H1 (cell line): ENCODE measurements around the gene PIGU. TPM values are rescaled to one million over a fixed set of nuclear protein-coding genes. Genes with fewer than 3 reads are reported as not detected.
"Not testable (repeated sequence)": the region's sequence is repeated elsewhere in the genome, so short reads cannot be mapped to it uniquely, and the experiment has no call there.

ENCODE experiments used
- CTCF ChIA-PET: fragments of 300-600 bp; sonication (Branson Sonifier 250); formaldehyde crosslinking; loops from one replicate; lab custom pipeline; 2021; ENCODE audit not compliant: partially characterized antibody; lab: Charles Lee
- POLR2A ChIA-PET: fragments of 300-600 bp; sonication (Branson Sonifier 250); formaldehyde crosslinking; loops from one replicate; lab custom pipeline; 2021; ENCODE audit warnings: inconsistent platforms; ENCODE audit not compliant: partially characterized antibody; lab: Charles Lee
- DNase-seq, 2 experiments: peaks; one replicate each; pipeline versions ENCODE4 v3.0.0 to v3.0.0-alpha.2; 2010 to 2022; ENCODE audit warnings: low spot score in 2 of 2, low read depth in 1 of 2, mixed read lengths in 1 of 2
- FAIRE-seq: peaks from 2 replicates; lab custom pipeline; 2011; peaks lifted over from hg19 to GRCh38; lab: Jason Lieb, UNC
- H2AFZ ChIP-seq: 2 replicates; pipeline ENCODE4 v1.8.1; 2012; ENCODE audit warnings: low read length, inconsistent platforms
- H2AK5ac ChIP-seq: 2 replicates; pipeline ENCODE4 v1.6.1; 2013; ENCODE audit warnings: low read depth, low read length
- H2BK120ac ChIP-seq: replicated peaks from 2 replicates; pipeline ENCODE3; 2013; ENCODE audit warnings: low read depth, low read length, inconsistent platforms
- H2BK12ac ChIP-seq: 2 replicates; pipeline ENCODE4 v1.6.1; 2013; ENCODE audit warnings: low read depth, low read length
- H2BK15ac ChIP-seq: 2 replicates; pipeline ENCODE4 v1.6.1; 2013; ENCODE audit warnings: low read length
- H2BK20ac ChIP-seq: 2 replicates; pipeline ENCODE4 v1.6.1; 2013; ENCODE audit warnings: low read length
- H2BK5ac ChIP-seq: 2 replicates; pipeline ENCODE4 v1.6.1; 2013; ENCODE audit warnings: low read depth, low read length
- H3K14ac ChIP-seq: 2 replicates; pipeline ENCODE4 v1.6.1; 2013; ENCODE audit warnings: inconsistent platforms; ENCODE audit not compliant: insufficient read length
- H3K18ac ChIP-seq: 2 replicates; pipeline ENCODE4 v1.6.1; 2013; ENCODE audit warnings: low read length; ENCODE audit errors: extremely low read depth
- H3K23ac ChIP-seq: 2 replicates; pipeline ENCODE4 v1.6.1; 2013; ENCODE audit warnings: inconsistent platforms; ENCODE audit not compliant: insufficient read length
- H3K23me2 ChIP-seq: 2 replicates; pipeline ENCODE4 v1.6.1; 2013; ENCODE audit warnings: low read depth, low read length
- H3K27ac ChIP-seq: 2 replicates; pipeline ENCODE4 v1.6.1; 2011; ENCODE audit warnings: low read depth, low read length, inconsistent platforms
- H3K27me3 ChIP-seq, 4 experiments: replicated peaks in 1 of 4; 1 replicate in 1 of 4; 2 replicates in 3 of 4; pipeline versions ENCODE4 v1.6.1 to v1.8.1; 2011 to 2013; ENCODE audit warnings: low read length in 3 of 4, mild to moderate bottlenecking in 3 of 4, inconsistent platforms in 2 of 4, mixed read lengths in 2 of 4, moderate library complexity in 1 of 4; ENCODE audit not compliant: control insufficient read depth in 3 of 4, insufficient read depth in 3 of 4; ENCODE audit errors: extremely low read depth in 1 of 4
- H3K36me3 ChIP-seq, 4 experiments: 2 replicates each; pipeline versions ENCODE4 v1.6.1 to v1.8.1; 2011 to 2013; ENCODE audit warnings: mild to moderate bottlenecking in 4 of 4, low read length in 3 of 4, moderate library complexity in 2 of 4, control low read depth in 1 of 4, inconsistent platforms in 1 of 4; ENCODE audit not compliant: insufficient read depth in 4 of 4, control insufficient read depth in 2 of 4
- H3K4ac ChIP-seq: replicated peaks from 2 replicates; pipeline ENCODE3; 2013; ENCODE audit warnings: low read length, low read depth, mixed read lengths, inconsistent platforms; ENCODE audit not compliant: insufficient read length
- H3K4me1 ChIP-seq, 4 experiments: replicated peaks in 1 of 4; 1 replicate in 1 of 4; 2 replicates in 3 of 4; pipeline versions ENCODE4 v1.6.1 to v1.8.1; 2011 to 2013; ENCODE audit warnings: low read length in 3 of 4, inconsistent platforms in 2 of 4, mixed read lengths in 1 of 4; ENCODE audit not compliant: insufficient read depth in 4 of 4, control insufficient read depth in 3 of 4
- H3K4me2 ChIP-seq, 2 experiments: 2 replicates each; pipeline versions ENCODE4 v1.6.1 to v1.8.1; 2011 to 2013; ENCODE audit warnings: low read depth in 2 of 2, low read length in 2 of 2, control low read depth in 1 of 2, inconsistent platforms in 1 of 2, mild to moderate bottlenecking in 1 of 2; ENCODE audit not compliant: insufficient read depth in 1 of 2
- H3K4me3 ChIP-seq, 4 experiments: fragments of 200-600, 300-600 bp in 1 of 4; sonication (generic), shearing (Covaris generic), sonication (Bioruptor Twin) in 1 of 4; 2 replicates each; pipeline versions ENCODE4 v1.5.1 to v1.8.1; 2011 to 2016; ENCODE audit warnings: low read length in 4 of 4, low read depth in 3 of 4, control low read depth in 2 of 4, inconsistent platforms in 2 of 4, mild to moderate bottlenecking in 2 of 4, mixed read lengths in 1 of 4, moderate library complexity in 1 of 4; ENCODE audit not compliant: insufficient read depth in 2 of 4; ENCODE audit errors: extremely low read depth in 1 of 4
- H3K56ac ChIP-seq: replicated peaks from 2 replicates; pipeline ENCODE3; 2013; ENCODE audit warnings: low read depth, mild to moderate bottlenecking, mixed read lengths, low read length, inconsistent platforms; ENCODE audit not compliant: insufficient read length
- H3K79me1 ChIP-seq: 2 replicates; pipeline ENCODE4 v1.6.1; 2013; ENCODE audit warnings: low read depth, low read length, control low read depth
- H3K79me2 ChIP-seq, 2 experiments: 2 replicates each; pipeline versions ENCODE4 v1.6.1 to v1.8.1; 2012 to 2013; ENCODE audit warnings: low read length in 2 of 2, mild to moderate bottlenecking in 2 of 2, inconsistent platforms in 1 of 2; ENCODE audit not compliant: insufficient read depth in 2 of 2, control insufficient read depth in 1 of 2
- H3K9ac ChIP-seq, 4 experiments: replicated peaks in 1 of 4; 1 replicate in 1 of 4; 2 replicates in 3 of 4; pipeline versions ENCODE4 v1.6.1 to v1.8.1; 2011 to 2013; ENCODE audit warnings: low read depth in 3 of 4, low read length in 3 of 4, control low read depth in 2 of 4, mild to moderate bottlenecking in 2 of 4, moderate library complexity in 2 of 4, inconsistent platforms in 1 of 4; ENCODE audit errors: extremely low read depth in 1 of 4
- H3K9me3 ChIP-seq, 2 experiments: 2 replicates each; pipeline versions ENCODE4 v1.6.1 to v1.8.1; 2012 to 2013; ENCODE audit warnings: mild to moderate bottlenecking in 2 of 2, moderate library complexity in 2 of 2, control low read depth in 1 of 2, inconsistent platforms in 1 of 2, low read depth in 1 of 2, low read length in 1 of 2, mixed read lengths in 1 of 2; ENCODE audit not compliant: insufficient read depth in 2 of 2
- H4K20me1 ChIP-seq, 2 experiments: replicated peaks in 1 of 2; 2 replicates each; pipeline versions ENCODE3 to v1.8.1; 2011 to 2013; ENCODE audit warnings: inconsistent platforms in 2 of 2, low read length in 2 of 2, mild to moderate bottlenecking in 1 of 2; ENCODE audit not compliant: insufficient read depth in 2 of 2, control insufficient read depth in 1 of 2
- H4K5ac ChIP-seq: 2 replicates; pipeline ENCODE4 v1.6.1; 2013; ENCODE audit warnings: low read length, low read depth, mixed read lengths, inconsistent platforms; ENCODE audit not compliant: insufficient read length
- H4K8ac ChIP-seq: 2 replicates; pipeline ENCODE4 v1.8.0; 2013; ENCODE audit warnings: mild to moderate bottlenecking, moderate library complexity, low read length, inconsistent platforms; ENCODE audit not compliant: insufficient read depth; ENCODE audit errors: extremely low read depth
- H4K91ac ChIP-seq: replicated peaks from 2 replicates; pipeline ENCODE3; 2013; ENCODE audit warnings: low read length, mixed read lengths, inconsistent platforms; ENCODE audit not compliant: insufficient read length
- CHD2 ChIP-seq: IDR thresholded peaks from 2 replicates; pipeline ENCODE4 v1.6.1; 2012; ENCODE audit warnings: low read length, improper control_type of control experiment
- RNF2 ChIP-seq: fragments of 200-900, 300-1000 bp; sonication (generic); IDR thresholded peaks from 2 replicates; pipeline ENCODE4 v1.7.1; 2016; ENCODE audit warnings: borderline replicate concordance, low read depth, mild to moderate bottlenecking, antibody characterized with exemption, low read length; ENCODE audit not compliant: poor library complexity, severe bottlenecking; ENCODE audit errors: missing control alignments
- SIX5 ChIP-seq: IDR thresholded peaks from 2 replicates; pipeline ENCODE4 v1.6.1; 2011; ENCODE audit warnings: mild to moderate bottlenecking, low read depth, low read length
- WGBS, 2 experiments: shearing (Covaris generic) in 1 of 2; methylation state at CpG; one replicate each; pipeline versions ENCODE4 v1.1.6 to v1.1.7; 2013 to 2015; ENCODE audit warnings: low lambda C conversion rate in 2 of 2, mixed read lengths in 2 of 2, inconsistent platforms in 1 of 2, low coverage in 1 of 2, missing lambda C conversion rate in 1 of 2; ENCODE audit not compliant: insufficient replicate concordance in 2 of 2, insufficient coverage in 1 of 2, insufficient read length in 1 of 2; ENCODE audit errors: extremely low coverage in 1 of 2, missing lambda C conversion rate in 1 of 2; 5-methylcytosine and 5-hydroxymethylcytosine counted together
- polyA plus RNA-seq, 7 experiments: library from polyadenylated mRNA; depleted of rRNA in 3 of 7; stranded (reverse) in 5 of 7; unstranded in 2 of 7; fragments of >200 nt in 5 of 7; fragments of 200-250 nt in 2 of 7; gene quantifications; 1 replicate in 5 of 7; 2 replicates in 1 of 7; 4 replicates in 1 of 7; pipeline versions ENCODE4 v1.2.1 to v1.2.3, GENCODE V29; 2011 to 2013; ENCODE audit warnings: missing spikeins in 2 of 7, mixed read lengths in 2 of 7
- total RNA-seq: library from RNA; stranded (reverse); fragmentation: NEBNext Ultra II Directional; extraction: Animal tissue kit (Norgen Biotek cat#: 25700); gene quantifications from 2 replicates; pipeline ENCODE4 v1.2.1, GENCODE V29; 2021

The PIGU gene
- total and polyA plus RNA-seq, 2 of the 8 experiments (the other 6 are each of a cell fraction or from before 2014, with no cell fraction given), result 28.3 to 117 TPM

DNA sequence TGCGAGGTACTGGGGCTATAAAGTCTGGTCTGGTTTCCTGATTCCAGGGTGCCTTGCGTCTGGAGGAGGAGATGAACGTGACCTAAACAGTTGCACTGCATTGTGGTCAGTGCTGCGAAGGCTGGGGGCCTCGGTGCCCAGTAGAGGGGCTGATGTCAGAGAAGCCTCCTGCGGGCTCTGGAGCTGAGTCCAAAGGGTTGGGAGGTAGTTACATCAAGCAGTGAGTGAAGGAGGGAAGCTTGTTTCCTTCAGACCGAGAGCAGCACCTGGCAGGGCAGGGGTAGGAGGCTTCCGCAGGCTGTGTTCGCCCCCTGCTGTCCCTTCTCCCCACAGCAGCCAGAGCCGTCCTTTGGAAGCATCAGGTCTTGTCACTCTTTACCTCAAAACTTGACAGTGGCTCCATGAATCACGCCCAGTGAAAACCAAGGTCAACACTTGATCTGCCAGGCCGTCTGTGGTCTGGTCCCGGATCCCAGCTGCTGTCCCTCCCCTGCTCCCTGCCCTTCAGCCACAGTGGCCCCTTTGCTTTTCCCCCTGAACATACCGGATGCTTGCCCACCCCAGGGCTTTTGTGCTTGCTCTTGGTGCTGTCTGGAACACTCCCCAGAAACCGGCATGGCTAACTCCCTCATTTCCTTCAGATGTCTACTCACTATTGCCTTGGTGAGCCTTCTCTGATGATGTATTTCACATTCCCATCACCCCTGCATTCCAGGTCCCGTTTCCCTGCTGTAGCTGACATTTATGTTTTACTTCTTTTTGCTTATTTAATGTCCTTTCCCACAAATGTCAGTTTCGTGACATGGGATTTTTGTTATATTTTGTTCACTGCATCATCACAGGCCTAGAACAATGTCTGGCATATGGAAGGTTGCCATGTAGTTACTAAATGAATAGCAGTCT lies 153.7 kb downstream of the PIGU start (continued):
- TF ChIP-seq RNF2 (no peak), CHD2 (no peak), SIX5 (no peak)

DNA sequence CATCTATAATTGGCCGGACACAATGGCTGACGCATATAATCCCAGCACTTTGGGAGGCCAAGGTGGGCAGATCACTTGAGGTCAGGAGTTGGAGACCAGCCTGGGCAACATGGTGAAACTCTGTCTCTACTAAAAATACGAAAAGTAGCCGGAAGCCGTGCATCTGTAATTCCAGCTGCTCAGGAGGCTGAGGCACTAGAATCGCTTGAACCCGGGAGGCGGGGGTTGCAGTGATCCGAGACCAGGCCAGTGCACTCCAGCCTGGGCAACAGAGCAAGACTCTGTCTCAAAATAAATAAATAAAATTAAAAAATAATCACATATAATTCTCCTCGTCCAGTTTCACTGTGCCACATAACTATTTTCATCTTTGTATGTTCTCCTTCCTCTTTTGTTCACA lies 157.1 kb downstream of the PIGU start:
- not testable (repeated sequence) for H2AK5ac ChIP-seq, H3K14ac ChIP-seq, H3K23me2 ChIP-seq, H3K4me3 ChIP-seq, H4K8ac ChIP-seq, H3K4ac ChIP-seq, FAIRE-seq, H3K27ac ChIP-seq, H2AFZ ChIP-seq, H4K91ac ChIP-seq, H3K4me2 ChIP-seq, DNase-seq, H3K9ac ChIP-seq, H3K18ac ChIP-seq, H4K5ac ChIP-seq, H3K23ac ChIP-seq, H2BK12ac ChIP-seq, H3K4me1 ChIP-seq, H2BK5ac ChIP-seq, H3K36me3 ChIP-seq, H3K79me1 ChIP-seq, H3K9me3 ChIP-seq, H2BK120ac ChIP-seq, H3K27me3 ChIP-seq, H2BK20ac ChIP-seq, H3K56ac ChIP-seq, H2BK15ac ChIP-seq
- WGBS, 2 experiments, result 91 to 100% methylated on average over 1 to 10 of the region's 10 CpGs
- Histone ChIP-seq H4K20me1 (peaks cover 14 to 16% of the 10 kb centered on the region in 2 experiments), H3K79me2 (peaks cover 0 to 79% of the 10 kb centered on the region in 2 experiments; a peak in 3 of 4 replicates)
- CTCF ChIA-PET, result interaction anchor here (1.7 kb wide), 1 partner anchor 218 kb away, joined by 5 read pairs; no protein-coding TSS in a partner anchor
- POLR2A ChIA-PET, result interaction anchor here (3.1 kb wide), 1 partner anchor 217 kb away, joined by 12 read pairs; the partner anchor contains the start of gene AHCY
